Astrocyte (in vitro differentiated cells and primary cell): Measurements from ENCODE around the gene GCLM. TPM values are rescaled to one million over a fixed set of nuclear protein-coding genes. Genes with fewer than 3 reads are reported as not detected.
A peak's percentile ranks its signal among the peaks of the same experiment; 100 is the strongest.
"Not testable (repeated sequence)": the region's sequence is repeated elsewhere in the genome, so short reads cannot be mapped to it uniquely, and the experiment has no call there.

ENCODE experiments used
- DNase-seq: peaks from one replicate; pipeline ENCODE4 v3.0.0-alpha.2; 2010; ENCODE audit warnings: low read depth
- FAIRE-seq: peaks from 2 replicates; lab custom pipeline; 2011; peaks lifted over from hg19 to GRCh38; lab: Jason Lieb, UNC
- H2AFZ ChIP-seq: 2 replicates; pipeline ENCODE4 v1.6.0; 2012; ENCODE audit warnings: low read depth, low read length, inconsistent platforms
- H3K27ac ChIP-seq: 2 replicates; pipeline ENCODE4 v1.5.1; 2011; ENCODE audit warnings: low read depth, low read length, inconsistent platforms
- H3K27me3 ChIP-seq: 2 replicates; pipeline ENCODE4 v1.6.0; 2011; ENCODE audit warnings: low read length, inconsistent platforms; ENCODE audit not compliant: insufficient read depth
- H3K36me3 ChIP-seq: 2 replicates; pipeline ENCODE4 v1.5.1; 2011; ENCODE audit warnings: low read length, inconsistent platforms; ENCODE audit not compliant: insufficient read depth
- H3K4me1 ChIP-seq: 2 replicates; pipeline ENCODE4 v1.5.1; 2011; ENCODE audit warnings: low read length, inconsistent platforms; ENCODE audit not compliant: insufficient read depth
- H3K4me2 ChIP-seq: 2 replicates; pipeline ENCODE4 v1.6.0; 2012; ENCODE audit warnings: low read length, inconsistent platforms
- H3K4me3 ChIP-seq: 2 replicates; pipeline ENCODE4 v1.5.1; 2011; ENCODE audit warnings: low read depth, mild to moderate bottlenecking, low read length, inconsistent platforms; ENCODE audit not compliant: insufficient read depth
- H3K79me2 ChIP-seq: 2 replicates; pipeline ENCODE4 v1.6.0; 2012; ENCODE audit warnings: mild to moderate bottlenecking, low read length, inconsistent platforms; ENCODE audit not compliant: insufficient read depth
- H3K9ac ChIP-seq: 2 replicates; pipeline ENCODE4 v1.6.0; 2012; ENCODE audit warnings: mild to moderate bottlenecking, low read length, inconsistent platforms
- H3K9me3 ChIP-seq: 2 replicates; pipeline ENCODE4 v1.5.1; 2012; ENCODE audit warnings: low read depth, mild to moderate bottlenecking, low read length, inconsistent platforms; ENCODE audit not compliant: insufficient read depth
- H4K20me1 ChIP-seq: 2 replicates; pipeline ENCODE4 v1.6.0; 2012; ENCODE audit warnings: low read length, inconsistent platforms; ENCODE audit not compliant: insufficient read depth
- H3K27ac Mint-ChIP-seq: one replicate; pipeline ENCODE4 v1.8.0; 2021; ENCODE audit warnings: mild to moderate bottlenecking, mixed read lengths; ENCODE audit not compliant: unreplicated experiment
- H3K27me3 Mint-ChIP-seq: one replicate; pipeline ENCODE4 v1.8.0; 2021; ENCODE audit warnings: low read depth, mixed read lengths; ENCODE audit not compliant: unreplicated experiment
- H3K36me3 Mint-ChIP-seq: one replicate; pipeline ENCODE4 v1.8.0; 2021; ENCODE audit warnings: low read depth, mixed read lengths; ENCODE audit not compliant: unreplicated experiment
- H3K4me1 Mint-ChIP-seq: one replicate; pipeline ENCODE4 v1.8.0; 2021; ENCODE audit warnings: low read depth, mixed read lengths; ENCODE audit not compliant: unreplicated experiment
- H3K4me3 Mint-ChIP-seq: one replicate; pipeline ENCODE4 v1.8.0; 2021; ENCODE audit warnings: mild to moderate bottlenecking, moderate library complexity, mixed read lengths; ENCODE audit not compliant: unreplicated experiment
- H3K9me3 Mint-ChIP-seq: one replicate; pipeline ENCODE4 v1.8.0; 2021; ENCODE audit warnings: mild to moderate bottlenecking, mixed read lengths; ENCODE audit not compliant: unreplicated experiment
- CTCF ChIP-seq: IDR thresholded peaks from 2 replicates; pipeline ENCODE4 v1.5.1; 2011; ENCODE audit warnings: low read depth, mild to moderate bottlenecking, inconsistent platforms, low read length, moderate library complexity; ENCODE audit not compliant: insufficient read depth
- EZH2 ChIP-seq: IDR thresholded peaks from 2 replicates; pipeline ENCODE4 v1.6.1; 2012; ENCODE audit warnings: mild to moderate bottlenecking, low read length, inconsistent platforms; ENCODE audit not compliant: insufficient read depth
- total RNA-seq: library from RNA; stranded (reverse); gene quantifications from 2 replicates; pipeline ENCODE4 v1.2.1, GENCODE V29; 2021

The GCLM gene
- total RNA-seq, 1 donor from 2014 or later = 27.5 TPM

DNA sequence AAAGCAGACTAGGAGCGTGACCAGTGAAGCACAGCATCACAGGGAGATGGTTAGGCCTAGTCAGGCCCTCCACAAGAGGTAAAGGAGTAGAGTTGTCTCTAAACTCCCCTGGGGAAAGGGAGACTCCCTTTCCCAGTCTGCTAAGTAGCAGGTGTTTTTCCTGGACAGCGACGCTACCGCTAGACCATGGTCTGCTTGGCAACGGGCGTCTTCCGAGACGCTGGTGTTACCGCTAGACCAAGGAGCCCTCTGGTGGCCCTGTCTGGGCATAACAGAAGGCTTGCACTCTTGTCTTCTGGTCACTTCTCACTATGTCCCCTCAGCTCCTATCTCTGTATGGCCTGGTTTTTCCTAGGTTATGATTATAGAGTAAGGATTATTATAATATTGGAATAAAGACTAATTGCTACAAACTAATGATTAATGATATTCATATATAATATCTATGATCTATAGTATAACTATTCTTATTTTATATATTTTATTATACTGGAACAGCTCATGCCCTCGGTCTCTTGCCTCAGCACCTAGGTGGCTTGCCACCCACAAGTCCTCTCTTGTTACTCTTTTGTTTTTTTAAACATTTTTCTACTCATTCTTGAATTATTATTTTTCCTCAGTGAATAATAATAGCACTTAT is 58.4 kb downstream of the GCLM start:
- not testable (repeated sequence) for H3K4me1 Mint-ChIP-seq, H3K9me3 ChIP-seq, H3K4me3 ChIP-seq, H3K4me2 ChIP-seq, H3K27me3 Mint-ChIP-seq, H3K27me3 ChIP-seq, H3K9ac ChIP-seq, H3K36me3 Mint-ChIP-seq, H4K20me1 ChIP-seq, H3K4me3 Mint-ChIP-seq, H2AFZ ChIP-seq, H3K27ac Mint-ChIP-seq, H3K79me2 ChIP-seq, FAIRE-seq, H3K4me1 ChIP-seq, H3K27ac ChIP-seq, H3K36me3 ChIP-seq
- TF ChIP-seq CTCF = peak; percentile 31
- DNase-seq = peak; percentile 56
- H3K9me3 Mint-ChIP-seq = peaks cover 12% of the 10 kb centered on the region

DNA sequence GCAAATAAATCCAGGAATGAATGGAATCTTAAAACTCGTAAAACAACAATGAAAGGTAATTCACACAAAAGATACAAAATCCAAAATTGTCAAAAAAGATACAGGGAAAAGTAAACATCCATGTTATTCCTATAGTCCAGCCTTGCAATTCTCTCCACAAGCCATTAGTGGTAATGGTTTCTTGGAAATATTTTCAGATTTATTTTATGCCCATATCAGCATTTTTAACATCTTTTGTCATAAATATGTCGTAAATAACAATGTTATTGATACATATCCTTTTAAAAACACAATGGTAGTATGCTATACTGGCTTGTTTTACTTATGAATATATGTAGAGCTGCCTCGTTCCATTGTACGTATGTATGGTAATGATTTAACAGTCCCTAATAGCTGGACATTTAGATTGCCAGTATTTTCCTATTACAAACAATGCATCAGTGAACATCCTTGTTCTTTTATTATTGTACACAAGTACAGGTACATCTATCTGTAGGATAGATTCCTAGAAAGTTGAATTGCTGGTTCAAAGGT is 60.8 kb downstream of the GCLM start:
- Mint-ChIP-seq H3K27me3 (no peaks in the 10 kb centered on the region), H3K27ac (peak overlapping the region; percentile 92), H3K36me3 (no peaks in the 10 kb centered on the region), H3K9me3 (no peaks in the 10 kb centered on the region), H3K4me3 (peak overlapping the region; percentile 90), H3K4me1 (peaks cover 13% of the 10 kb centered on the region)
- no peaks in the 10 kb centered on the region for H3K79me2 ChIP-seq
- DNase-seq (no peak), FAIRE-seq (peak; percentile 49)
- TF ChIP-seq EZH2 (no peak), CTCF (no peak)
- no peaks in the 10 kb centered on the region for H3K27me3 ChIP-seq
- H3K4me3 ChIP-seq = peak overlapping the region; percentile 71
- H3K9ac ChIP-seq = peak overlapping the region; percentile 93
- H2AFZ ChIP-seq = no peak overlapping the region
- peak overlapping the region; percentile 93 for H3K4me2 ChIP-seq
- no peaks in the 10 kb centered on the region for H3K36me3 ChIP-seq
- peak overlapping the region; percentile 99 for H3K27ac ChIP-seq
- H4K20me1 ChIP-seq = no peaks in the 10 kb centered on the region
- H3K4me1 ChIP-seq = peaks cover 12% of the 10 kb centered on the region
- H3K9me3 ChIP-seq = no peaks in the 10 kb centered on the region

- peaks cover 16% of the 10 kb centered on the region for H3K4me1 Mint-ChIP-seq
- Histone ChIP-seq H3K4me1 (peaks cover 18% of the 10 kb centered on the region), H3K27me3 (no peaks in the 10 kb centered on the region), H3K79me2 (no peaks in the 10 kb centered on the region), H3K9me3 (no peaks in the 10 kb centered on the region), H3K4me3 (peak overlapping the region; percentile 71), H3K9ac (peak overlapping the region; percentile 93), H2AFZ (peak overlapping the region; percentile 95), H3K27ac (peak overlapping the region; percentile 99), H3K36me3 (no peaks in the 10 kb centered on the region), H3K4me2 (peak overlapping the region; percentile 93), H4K20me1 (no peaks in the 10 kb centered on the region)
- H3K36me3 Mint-ChIP-seq = no peaks in the 10 kb centered on the region
- FAIRE-seq (no peak), DNase-seq (peak; percentile 46)
- peak overlapping the region; percentile 92 for H3K27ac Mint-ChIP-seq
- TF ChIP-seq EZH2 = no peak
- no peak for TF ChIP-seq CTCF
- no peaks in the 10 kb centered on the region for H3K9me3 Mint-ChIP-seq
- H3K27me3 Mint-ChIP-seq = no peaks in the 10 kb centered on the region
- H3K4me3 Mint-ChIP-seq = peak overlapping the region; percentile 90
Observed at GRCh38 chr1:93847811-93848288, 61.4 kb downstream of the GCLM start.
